Psoas muscle (tissue), 8 donors: ENCODE results near the gene RGMA. TPM values are rescaled to one million over a fixed set of nuclear protein-coding genes. Genes with fewer than 3 reads are reported as not detected.
"Not testable (repeated sequence)": the region's sequence is repeated elsewhere in the genome, so short reads cannot be mapped to it uniquely, and the experiment has no call there.

Source experiments
- ATAC-seq, 4 donors: fragments of 200-7000 bp; cut with Tn5 transposase; one replicate each; pipeline ENCODE4 v1.9.1; 2020; ENCODE audit warnings: moderate library complexity in 3 of 4, mild to moderate bottlenecking in 2 of 4
- DNase-seq, 2 donors: peaks; one replicate each; pipeline ENCODE4 v3.0.0-alpha.2; 2020
- H3K27ac ChIP-seq: fragments of 200-600 bp; one replicate; pipeline ENCODE4 v1.8.0; 2022
- H3K27me3 ChIP-seq, 3 donors: fragments of 200-600 bp in 1 of 3; one replicate each; pipeline versions ENCODE4 v1.6.1 to v1.8.0; 2013 to 2022; ENCODE audit warnings: low read length in 2 of 3, mild to moderate bottlenecking in 2 of 3, moderate library complexity in 1 of 3; ENCODE audit not compliant: insufficient read depth in 3 of 3
- H3K36me3 ChIP-seq, 2 donors: fragments of 200-600 bp in 1 of 2; one replicate each; pipeline versions ENCODE4 v1.6.1 to v1.8.0; 2013 to 2022; ENCODE audit warnings: low read depth in 1 of 2, mild to moderate bottlenecking in 1 of 2, moderate library complexity in 1 of 2; ENCODE audit not compliant: insufficient read depth in 1 of 2
- H3K4me1 ChIP-seq: fragments of 200-600 bp; one replicate; pipeline ENCODE4 v1.8.0; 2022
- H3K4me3 ChIP-seq: fragments of 200-600 bp; one replicate; pipeline ENCODE4 v1.8.0; 2022; ENCODE audit warnings: mild to moderate bottlenecking
- H3K9me3 ChIP-seq: fragments of 200-600 bp; one replicate; pipeline ENCODE4 v1.8.0; 2022
- CTCF ChIP-seq: fragments of 200-600 bp; IDR thresholded peaks from one replicate; pipeline ENCODE4 v1.8.0; 2022; ENCODE audit warnings: antibody characterized with exemption
- WGBS, 3 donors: extraction: QIAGEN DNeasy Blood & Tissue Kit; methylation state at CpG; one replicate each; pipeline versions ENCODE4 v1.1.6 to v1.1.7; 2013; 5-methylcytosine and 5-hydroxymethylcytosine counted together
- intact Hi-C, 2 donors: fragments of 100-400 bp; cut with DNase I; formaldehyde crosslinking; loops; one replicate each; pipeline versions ENCODE4 v1.11.0 to v1.14.2; 2022
- polyA plus RNA-seq, 3 donors: library from polyadenylated mRNA; stranded (reverse); fragments of 200-250 nt; gene quantifications; one replicate each; pipeline ENCODE4 v1.2.3, GENCODE V29; 2013
- total RNA-seq, 4 donors: library from RNA; stranded (reverse); fragmentation: NEBNext Ultra II Directional in 2 of 4; extraction: Animal tissue kit (Norgen Biotek cat#: 25700) in 2 of 4; gene quantifications; one replicate each; pipeline versions ENCODE4 v1.2.1 to v1.2.4, GENCODE V29; 2021 to 2023
- donor health status: healthy with polysubstance abuse.
- donor health status: DM: no; HTN: no; CAD: no; lungs with moderate emphysema.
- donor health status: Bipolar disorder and iron deficiency.
- donor health status: healthy.
- donor health status: DM: yes; HTN: yes; CAD: no.
- donor health status: DM: no; HTN: no; CAD: no.
- donor health status: DM: no; HTN: no; CAD: no.
- donor health status: DM: yes; HTN: yes; CAD: no.

The RGMA gene
- total and polyA plus RNA-seq, 7 donors = 39.2 to 217 (median 129) TPM

- TF ChIP-seq CTCF = no peak
- peak in 1 of 2 donors; percentile 59 for DNase-seq
- Histone ChIP-seq H3K9me3 (no peaks in the 10 kb centered on the region), H3K36me3 (peaks cover 0 to 4% of the 10 kb centered on the region in 2 donors), H3K4me3 (peak overlapping the region; percentile 27), H3K27ac (peak overlapping the region; percentile 87), H3K27me3 (no peaks in the 10 kb centered on the region), H3K4me1 (peaks cover 83% of the 10 kb centered on the region)
- WGBS, 3 donors = 27 to 33% (median 27%) methylated on average over 7 to 8 of the region's 8 CpGs
- ATAC-seq = peak; percentile 9 to 36 (median 32)
- intact Hi-C loops = no loop called here
These were observed 25.7 kb downstream of the RGMA start for GRCh38 chr15:93063262-93063671.

- intact Hi-C loops, H3K9me3 ChIP-seq, H3K36me3 ChIP-seq, H3K27me3 ChIP-seq: not testable (repeated sequence)
- ATAC-seq (peak; percentile 26 to 71 (median 68)), DNase-seq (peak in 1 of 2 donors; percentile 59)
- peaks cover 82% of the 10 kb centered on the region for H3K4me1 ChIP-seq
- H3K4me3 ChIP-seq = peak overlapping the region; percentile 49
- WGBS, 3 donors = 16 to 28% (median 19%) methylated on average over 10 to 11 of the region's 13 CpGs
- peak overlapping the region; percentile 87 for H3K27ac ChIP-seq
These were observed 26.3 kb downstream of the RGMA start for GRCh38 chr15:93062628-93063261.

GRCh38 chr15:93060336-93061248, 28.4 kb downstream of the RGMA start:
- peaks cover 78% of the 10 kb centered on the region for H3K4me1 ChIP-seq
- intact Hi-C loops = no loop called here
- no peaks in the 10 kb centered on the region for H3K9me3 ChIP-seq
- ATAC-seq (no peak), DNase-seq (peak in 1 of 2 donors; percentile 42)
- no peak overlapping the region for H3K27ac ChIP-seq
- no peaks in the 10 kb centered on the region for H3K27me3 ChIP-seq
- WGBS, 3 donors = 50 to 62% (median 52%) methylated on average over 19 of the region's 19 CpGs
- no peak for TF ChIP-seq CTCF
- H3K36me3 ChIP-seq = peaks cover 0 to 3% of the 10 kb centered on the region in 2 donors
- H3K4me3 ChIP-seq = no peak overlapping the region

- DNase-seq (peak in 1 of 2 donors; percentile 19), ATAC-seq (no peak)
- Histone ChIP-seq H3K4me1 (peaks cover 73% of the 10 kb centered on the region), H3K4me3 (no peak overlapping the region), H3K36me3 (peaks cover 0 to 11% of the 10 kb centered on the region in 2 donors), H3K27me3 (no peaks in the 10 kb centered on the region), H3K9me3 (no peaks in the 10 kb centered on the region), H3K27ac (peak overlapping the region; percentile 46)
- 37 to 46% (median 43%) methylated on average over 8 of the region's 8 CpGs for WGBS, 3 donors
- intact Hi-C loops = no loop called here
- no peak for TF ChIP-seq CTCF
These were observed 29.6 kb downstream of the RGMA start for GRCh38 chr15:93059442-93059841.

- H3K4me1 ChIP-seq = peaks cover 68% of the 10 kb centered on the region
- intact Hi-C loops = no loop called here
- no peak for TF ChIP-seq CTCF
- DNase-seq (no peak), ATAC-seq (no peak)
- H3K4me3 ChIP-seq = no peak overlapping the region
- no peaks in the 10 kb centered on the region for H3K9me3 ChIP-seq
- peaks cover 0 to 14% of the 10 kb centered on the region in 2 donors for H3K36me3 ChIP-seq
- 56 to 69% (median 62%) methylated on average over 18 of the region's 18 CpGs for WGBS, 3 donors
- H3K27me3 ChIP-seq = no peaks in the 10 kb centered on the region
- H3K27ac ChIP-seq = peak overlapping the region; percentile 53
These were observed 30.0 kb downstream of the RGMA start for GRCh38 chr15:93058904-93059427.
